PC-9 (cell line): Measurements from ENCODE around the gene HOMER2.

Experiments
- EZH2 ChIP-seq: fragments of 200-600 bp; sonication (generic); IDR thresholded peaks from 2 replicates; pipeline ENCODE4 v1.8.0; 2017; ENCODE audit warnings: antibody characterized with exemption, low read depth
- TF ChIP-seq, protein P1 (sequence below): fragments of 200-600 bp; sonication (generic); conservative IDR thresholded peaks from 2 replicates; pipeline ENCODE4 v1.6.1; 2017; ENCODE audit warnings: mixed run types, antibody characterized with exemption, mild to moderate bottlenecking, moderate library complexity

DNA sequence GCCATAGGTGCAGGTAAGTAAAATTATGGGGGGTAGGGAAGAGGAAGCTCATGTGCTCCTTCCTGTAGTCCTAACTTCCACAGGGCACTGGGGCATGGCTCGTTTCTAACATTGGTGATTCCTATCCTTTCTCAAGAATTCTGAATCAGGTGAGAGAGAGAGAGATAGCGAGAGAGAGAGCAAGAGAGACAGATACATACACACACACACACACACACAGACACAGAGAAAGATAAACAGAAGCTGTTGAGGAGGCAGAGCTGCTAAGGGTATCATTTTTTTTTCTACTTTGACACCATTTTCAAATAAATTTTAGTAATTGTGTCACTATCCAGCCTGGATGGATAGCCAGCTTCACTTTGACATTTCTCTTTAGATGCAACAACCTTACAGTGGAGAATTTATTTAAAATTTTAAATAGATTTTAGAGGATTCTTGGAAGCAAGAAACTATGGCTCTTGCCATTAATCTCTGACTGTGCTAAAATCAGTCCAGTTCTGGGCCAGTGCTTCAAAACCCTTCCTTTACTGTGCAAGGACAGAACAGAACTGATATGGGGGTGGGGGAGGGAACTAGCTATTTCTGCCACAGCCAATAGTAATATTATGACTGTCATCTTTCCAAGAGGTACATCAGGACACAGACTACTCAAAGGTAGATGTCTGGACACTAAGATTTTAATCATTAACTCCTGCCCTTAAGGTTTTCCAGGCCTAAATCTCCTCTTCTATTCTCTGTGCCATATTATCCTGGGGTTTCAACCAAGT lies 18.9 kb upstream of the HOMER2 start:
- TF ChIP-seq, protein P1, sequence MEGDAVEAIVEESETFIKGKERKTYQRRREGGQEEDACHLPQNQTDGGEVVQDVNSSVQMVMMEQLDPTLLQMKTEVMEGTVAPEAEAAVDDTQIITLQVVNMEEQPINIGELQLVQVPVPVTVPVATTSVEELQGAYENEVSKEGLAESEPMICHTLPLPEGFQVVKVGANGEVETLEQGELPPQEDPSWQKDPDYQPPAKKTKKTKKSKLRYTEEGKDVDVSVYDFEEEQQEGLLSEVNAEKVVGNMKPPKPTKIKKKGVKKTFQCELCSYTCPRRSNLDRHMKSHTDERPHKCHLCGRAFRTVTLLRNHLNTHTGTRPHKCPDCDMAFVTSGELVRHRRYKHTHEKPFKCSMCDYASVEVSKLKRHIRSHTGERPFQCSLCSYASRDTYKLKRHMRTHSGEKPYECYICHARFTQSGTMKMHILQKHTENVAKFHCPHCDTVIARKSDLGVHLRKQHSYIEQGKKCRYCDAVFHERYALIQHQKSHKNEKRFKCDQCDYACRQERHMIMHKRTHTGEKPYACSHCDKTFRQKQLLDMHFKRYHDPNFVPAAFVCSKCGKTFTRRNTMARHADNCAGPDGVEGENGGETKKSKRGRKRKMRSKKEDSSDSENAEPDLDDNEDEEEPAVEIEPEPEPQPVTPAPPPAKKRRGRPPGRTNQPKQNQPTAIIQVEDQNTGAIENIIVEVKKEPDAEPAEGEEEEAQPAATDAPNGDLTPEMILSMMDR: no peak
- no peak for TF ChIP-seq EZH2
